LoVo (cell line): ENCODE data around the gene ASCC1.
A peak's percentile ranks its signal among the peaks of the same experiment; 100 is the strongest.

Experiments used
- DNase-seq: peaks from one replicate; pipeline ENCODE4 v3.0.0-alpha.2; 2016; ENCODE audit warnings: low spot score

The ASCC1 gene

GRCh38 chr10:72097448-72098300, 118.4 kb downstream of the ASCC1 start:
- peak; percentile 80 for DNase-seq

- DNase-seq, result no peak
Observed at GRCh38 chr10:72096115-72097000, 119.7 kb downstream of the ASCC1 start.

GRCh38 chr10:72095195-72095594, 120.9 kb downstream of the ASCC1 start:
- no peak for DNase-seq

GRCh38 chr10:72094574-72094973, 121.5 kb downstream of the ASCC1 start:
- DNase-seq, result no peak

- DNase-seq, result no peak
Observed at GRCh38 chr10:72093450-72093849, 122.6 kb downstream of the ASCC1 start.

- no peak for DNase-seq
Observed at GRCh38 chr10:72092987-72093386, 123.1 kb downstream of the ASCC1 start.

GRCh38 chr10:72092171-72092924, 123.7 kb downstream of the ASCC1 start:
- no peak for DNase-seq

GRCh38 chr10:72090326-72090725, 125.8 kb downstream of the ASCC1 start:
- DNase-seq, result no peak

GRCh38 chr10:72089618-72090017, 126.5 kb downstream of the ASCC1 start:
- no peak for DNase-seq

GRCh38 chr10:72088889-72089575, 127.0 kb downstream of the ASCC1 start:
- no peak for DNase-seq

- no peak for DNase-seq
Observed at GRCh38 chr10:72087969-72088888, 127.8 kb downstream of the ASCC1 start, which contains the start of gene SPOCK2. Gene SPOCK2, minus strand, starts transcription at chr10:72088551. Its CDS starts 223 bp downstream, at chr10:72088328.

GRCh38 chr10:72087392-72087968, 128.6 kb downstream of the ASCC1 start:
- no peak for DNase-seq

GRCh38 chr10:72086466-72087391, 129.3 kb downstream of the ASCC1 start:
- DNase-seq, result no peak

- no peak for DNase-seq
Observed at GRCh38 chr10:72085864-72086465, 130.1 kb downstream of the ASCC1 start.

GRCh38 chr10:72085166-72085565, 130.9 kb downstream of the ASCC1 start:
- DNase-seq, result no peak

- no peak for DNase-seq
Observed at GRCh38 chr10:72083790-72084459, 132.2 kb downstream of the ASCC1 start.

GRCh38 chr10:72082856-72083789, 133.0 kb downstream of the ASCC1 start:
- no peak for DNase-seq
